ENCODE results near the gene RNF183. TPM values are rescaled to one million over a fixed set of nuclear protein-coding genes. Genes with fewer than 3 reads are reported as not detected.

Gene RNF183, protein sequence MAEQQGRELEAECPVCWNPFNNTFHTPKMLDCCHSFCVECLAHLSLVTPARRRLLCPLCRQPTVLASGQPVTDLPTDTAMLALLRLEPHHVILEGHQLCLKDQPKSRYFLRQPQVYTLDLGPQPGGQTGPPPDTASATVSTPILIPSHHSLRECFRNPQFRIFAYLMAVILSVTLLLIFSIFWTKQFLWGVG
- total RNA-seq: not detected

- POLR2A ChIA-PET: no interaction called here
- CTCF ChIA-PET: interaction anchor here (1.0 kb wide), 1 partner anchor 98 kb away, joined by 3 read pairs; the partner anchor contains the start of gene ALAD
- no peak within 1 kb of the TSS for H3K27ac Mint-ChIP-seq
- no peaks in the 10 kb centered on the region for H3K9me3 Mint-ChIP-seq
- peaks cover 19% of the 10 kb centered on the region for H3K27me3 Mint-ChIP-seq
- no peak within 1 kb of the TSS for H3K4me3 Mint-ChIP-seq
- no peaks in the 10 kb centered on the region for H3K36me3 Mint-ChIP-seq (ENCODE audit: low read depth)
- DNase-seq: no peak
- H3K4me1 Mint-ChIP-seq: peaks cover 2% of the 10 kb centered on the region
These were observed at the start of gene RNF183 for GRCh38 chr9:113302792-113303418. RNF183 (minus strand) TSS chr9:113303376; CDS start chr9:113298184, 5,192 bp downstream.

DNA sequence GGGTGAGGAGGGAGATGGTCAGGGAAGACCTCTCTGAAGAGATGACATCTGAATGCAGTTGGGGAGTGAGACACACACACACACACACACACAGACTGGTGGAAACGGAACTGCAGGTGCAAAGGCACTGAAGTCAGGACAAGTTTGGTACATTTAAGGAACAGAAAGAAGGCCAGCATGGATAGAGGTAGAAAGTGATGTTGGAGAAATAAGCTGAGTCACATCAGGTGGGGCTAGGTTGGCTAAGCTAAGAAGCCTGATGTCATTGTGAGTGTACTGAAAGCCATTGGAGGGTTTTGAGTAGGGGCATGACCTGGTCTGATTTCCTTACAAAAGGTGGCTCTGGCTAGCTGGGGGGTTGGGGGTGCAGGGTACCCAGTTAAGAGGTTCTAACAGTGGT lies 49.2 kb upstream of the RNF183 start:
- H3K9me3 Mint-ChIP-seq: no peaks in the 10 kb centered on the region
- H3K4me3 Mint-ChIP-seq: no peak overlapping the region
- H3K36me3 Mint-ChIP-seq (ENCODE audit: low read depth): peaks cover 1% of the 10 kb centered on the region
- H3K27ac Mint-ChIP-seq: no peak overlapping the region
- peaks cover 23% of the 10 kb centered on the region for H3K27me3 Mint-ChIP-seq
- POLR2A ChIA-PET: interaction anchor here (0.6 kb wide), 1 partner anchor 14 kb away, joined by 3 read pairs; no protein-coding TSS in a partner anchor
- DNase-seq: no peak
- CTCF ChIA-PET: interaction anchor here (0.6 to 5.2 kb wide), 4 partner anchors 11 to 49 kb away, joined by 3 to 34 read pairs (median 18); partner anchors contain the start of genes ALAD and WDR31
- H3K4me1 Mint-ChIP-seq: peaks cover 30% of the 10 kb centered on the region

- Mint-ChIP-seq H3K27me3 (peaks cover 26% of the 10 kb centered on the region), H3K4me1 (peaks cover 33% of the 10 kb centered on the region), H3K4me3 (no peak overlapping the region), H3K27ac (no peak overlapping the region), H3K9me3 (no peaks in the 10 kb centered on the region), H3K36me3 (ENCODE audit: low read depth) (peaks cover 1% of the 10 kb centered on the region)
- DNase-seq: no peak
- ChIA-PET POLR2A (no interaction called here), CTCF (interaction anchor here (0.6 to 5.2 kb wide), 5 partner anchors 11 to 138 kb away, joined by 3 to 34 read pairs (median 6); partner anchors contain the start of genes ALAD and WDR31)
These were observed 48.8 kb upstream of the RNF183 start for GRCh38 chr9:113352006-113352405.

DNA sequence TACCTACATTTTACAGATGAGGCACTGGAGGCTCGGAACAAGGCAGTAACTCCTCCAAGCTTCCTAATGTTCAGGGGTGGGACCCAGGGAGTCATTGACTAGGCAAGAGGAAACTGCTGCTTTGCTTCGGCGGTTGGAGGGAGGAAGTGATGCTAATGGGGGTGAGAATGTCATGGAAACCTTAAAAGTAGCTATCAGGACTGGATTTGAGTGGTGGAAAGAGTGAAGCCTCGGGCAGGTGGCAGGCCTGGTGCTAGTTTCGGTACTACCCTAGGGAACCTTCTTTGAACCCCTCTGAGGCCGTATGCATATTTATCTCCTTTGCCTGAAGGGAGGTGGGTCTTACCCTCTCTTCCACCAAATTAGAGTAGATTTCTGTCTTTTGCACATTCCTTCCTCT lies 47.8 kb upstream of the RNF183 start:
- H3K36me3 Mint-ChIP-seq (ENCODE audit: low read depth): peaks cover 1% of the 10 kb centered on the region
- H3K27ac Mint-ChIP-seq: no peak overlapping the region
- H3K9me3 Mint-ChIP-seq: no peaks in the 10 kb centered on the region
- ChIA-PET POLR2A (interaction anchor here (0.7 kb wide), 1 partner anchor 11 kb away, joined by 6 read pairs; no protein-coding TSS in a partner anchor), CTCF (interaction anchor here (0.9 to 5.2 kb wide), 8 partner anchors 8 to 86 kb away, joined by 3 to 34 read pairs (median 6); partner anchors contain the start of genes ALAD and WDR31)
- H3K4me1 Mint-ChIP-seq: peaks cover 33% of the 10 kb centered on the region
- peaks cover 26% of the 10 kb centered on the region for H3K27me3 Mint-ChIP-seq
- peak overlapping the region; percentile 78 for H3K4me3 Mint-ChIP-seq
- no peak for DNase-seq

DNA sequence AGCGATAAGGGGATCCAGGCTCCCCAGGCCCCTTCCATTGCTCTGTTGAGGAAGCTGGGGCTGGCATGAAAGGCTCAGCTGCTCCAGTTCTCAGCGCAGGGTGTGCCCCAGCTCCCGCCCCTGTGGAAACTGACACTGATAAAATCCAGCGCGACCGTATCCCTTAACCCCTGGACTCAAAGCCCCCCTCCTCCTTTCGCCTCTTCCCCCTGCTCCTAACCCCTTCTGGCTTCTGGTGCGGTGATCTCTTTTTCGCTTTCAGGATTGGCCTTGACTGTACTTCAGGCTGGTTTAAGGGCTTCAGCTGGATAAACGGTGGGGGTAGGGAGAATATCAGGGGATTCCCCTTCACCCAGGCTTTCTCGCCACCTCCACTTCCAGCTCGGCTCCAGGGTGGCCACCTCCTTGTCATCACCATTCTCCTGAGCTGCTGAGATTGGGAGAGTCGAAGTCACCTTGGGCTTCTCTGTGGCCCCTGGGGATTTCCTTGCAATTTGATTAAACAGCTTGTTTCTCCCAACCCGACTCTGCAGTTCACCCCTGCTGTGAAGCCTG lies 47.0 kb upstream of the RNF183 start:
- Mint-ChIP-seq H3K27ac (peak overlapping the region; percentile 52), H3K36me3 (ENCODE audit: low read depth) (peaks cover 1% of the 10 kb centered on the region), H3K27me3 (peaks cover 26% of the 10 kb centered on the region), H3K9me3 (no peaks in the 10 kb centered on the region), H3K4me3 (peak overlapping the region; percentile 78), H3K4me1 (peaks cover 35% of the 10 kb centered on the region)
- ChIA-PET POLR2A (interaction anchor here (0.6 kb wide), 1 partner anchor 190 kb away, joined by 3 read pairs; no protein-coding TSS in a partner anchor), CTCF (interaction anchor here (0.7 to 5.2 kb wide), 9 partner anchors 9 to 77 kb away, joined by 3 to 34 read pairs (median 6); partner anchors contain the start of genes ALAD, CDC26, PRPF4 and WDR31)
- no peak for DNase-seq

DNA sequence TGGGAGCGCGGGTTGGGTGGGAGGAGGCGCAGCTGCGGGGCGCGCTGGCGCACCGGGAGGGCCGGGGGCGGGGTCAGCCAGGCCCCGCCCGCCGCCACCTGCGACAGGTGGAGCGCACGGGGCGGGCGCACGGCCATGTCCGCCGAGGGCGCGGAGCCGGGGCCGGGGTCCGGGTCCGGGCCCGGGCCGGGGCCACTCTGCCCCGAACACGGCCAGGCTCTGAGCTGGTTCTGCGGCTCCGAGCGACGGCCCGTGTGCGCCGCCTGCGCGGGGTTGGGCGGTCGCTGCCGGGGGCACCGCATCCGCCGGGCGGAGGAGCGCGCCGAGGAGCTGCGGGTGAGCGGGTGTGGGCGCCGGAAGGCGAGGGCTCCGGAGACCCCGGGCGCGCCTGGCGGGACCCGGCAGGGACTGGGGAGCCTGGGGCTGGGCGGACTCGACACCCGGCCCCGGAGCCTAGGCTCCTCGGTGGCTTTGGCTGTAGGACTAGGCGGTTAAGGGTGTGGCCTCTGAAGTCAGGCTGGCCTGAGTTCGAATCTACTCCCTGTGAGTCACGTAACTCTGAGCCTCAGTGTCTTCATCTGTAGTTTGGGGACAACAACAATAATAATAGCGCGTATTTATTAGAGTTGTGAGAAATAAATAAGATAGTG lies 46.4 kb upstream of the RNF183 start, which contains the start of gene BSPRY:
TSS of gene BSPRY (plus strand) at position 97 of the 650 bp plus-strand sequence. CDS start at position 136, 39 bp downstream.
- ChIA-PET POLR2A (interaction anchor here (0.6 kb wide), 1 partner anchor 189 kb away, joined by 3 read pairs; no protein-coding TSS in a partner anchor), CTCF (interaction anchor here (0.6 to 5.2 kb wide), 10 partner anchors 8 to 76 kb away, joined by 3 to 34 read pairs (median 6); partner anchors contain the start of genes ALAD, CDC26, PRPF4 and WDR31)
- peaks cover 1% of the 10 kb centered on the region for H3K36me3 Mint-ChIP-seq (ENCODE audit: low read depth)

GRCh38 chr9:113349066-113349444 lies 45.9 kb upstream of the RNF183 start:
- peaks cover 35% of the 10 kb centered on the region for H3K4me1 Mint-ChIP-seq
- peaks cover 1% of the 10 kb centered on the region for H3K36me3 Mint-ChIP-seq (ENCODE audit: low read depth)
- ChIA-PET POLR2A (no interaction called here), CTCF (interaction anchor here (0.6 to 5.2 kb wide), 9 partner anchors 8 to 82 kb away, joined by 4 to 34 read pairs (median 6); partner anchors contain the start of genes ALAD, CDC26, PRPF4 and WDR31)
- peaks cover 26% of the 10 kb centered on the region for H3K27me3 Mint-ChIP-seq
- H3K27ac Mint-ChIP-seq: peak overlapping the region; percentile 78
- no peak for DNase-seq
- H3K9me3 Mint-ChIP-seq: no peaks in the 10 kb centered on the region
- peak overlapping the region; percentile 77 for H3K4me3 Mint-ChIP-seq

More for the DNA sequence above, 46.4 kb upstream of the RNF183 start, which contains the start of gene BSPRY:
- Mint-ChIP-seq H3K27ac (peak within 1 kb of the TSS; percentile 78), H3K9me3 (no peaks in the 10 kb centered on the region), H3K27me3 (peaks cover 26% of the 10 kb centered on the region), H3K4me1 (peaks cover 35% of the 10 kb centered on the region), H3K4me3 (peak within 1 kb of the TSS; percentile 78)
- DNase-seq: peak; percentile 31

GRCh38 chr9:113348437-113348836 lies 45.3 kb upstream of the RNF183 start:
- H3K4me1 Mint-ChIP-seq: peaks cover 39% of the 10 kb centered on the region
- no peak overlapping the region for H3K4me3 Mint-ChIP-seq
- no peak overlapping the region for H3K27ac Mint-ChIP-seq
- ChIA-PET POLR2A (interaction anchor here (0.6 kb wide), 1 partner anchor 1643 kb away, joined by 4 read pairs; no protein-coding TSS in a partner anchor), CTCF (interaction anchor here (0.5 to 5.2 kb wide), 8 partner anchors 10 to 310 kb away, joined by 3 to 34 read pairs (median 6); partner anchors contain the start of genes ALAD, CDC26 and PRPF4)
- DNase-seq: no peak
- H3K27me3 Mint-ChIP-seq: peaks cover 26% of the 10 kb centered on the region
- H3K36me3 Mint-ChIP-seq (ENCODE audit: low read depth): peaks cover 1% of the 10 kb centered on the region
- no peaks in the 10 kb centered on the region for H3K9me3 Mint-ChIP-seq

DNA sequence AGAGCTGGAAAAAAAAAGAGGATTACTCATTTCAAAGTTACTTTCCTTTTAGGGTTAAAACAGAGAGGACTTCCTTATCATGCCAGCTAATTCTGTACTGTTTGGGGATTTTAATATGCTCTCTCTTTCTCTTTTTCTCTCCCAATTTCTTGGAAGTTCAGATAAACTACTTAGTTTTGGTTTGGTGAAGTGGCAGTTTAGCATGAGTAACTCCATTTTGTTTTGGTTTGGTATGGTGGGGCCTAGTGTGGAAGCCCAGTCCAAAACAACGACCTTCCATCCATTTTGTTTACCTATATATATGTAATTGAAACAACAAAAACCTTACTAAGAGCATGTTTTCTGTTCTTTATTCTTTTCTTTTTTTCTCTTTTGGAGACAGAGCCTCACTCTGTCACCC lies 42.5 kb upstream of the RNF183 start:
- ChIA-PET CTCF (no interaction called here), POLR2A (no interaction called here)
- no peaks in the 10 kb centered on the region for H3K9me3 Mint-ChIP-seq
- H3K36me3 Mint-ChIP-seq (ENCODE audit: low read depth): peaks cover 1% of the 10 kb centered on the region
- H3K4me1 Mint-ChIP-seq: peaks cover 48% of the 10 kb centered on the region
- H3K27me3 Mint-ChIP-seq: peaks cover 8% of the 10 kb centered on the region
- no peak overlapping the region for H3K4me3 Mint-ChIP-seq
- no peak for DNase-seq
- H3K27ac Mint-ChIP-seq: no peak overlapping the region

DNA sequence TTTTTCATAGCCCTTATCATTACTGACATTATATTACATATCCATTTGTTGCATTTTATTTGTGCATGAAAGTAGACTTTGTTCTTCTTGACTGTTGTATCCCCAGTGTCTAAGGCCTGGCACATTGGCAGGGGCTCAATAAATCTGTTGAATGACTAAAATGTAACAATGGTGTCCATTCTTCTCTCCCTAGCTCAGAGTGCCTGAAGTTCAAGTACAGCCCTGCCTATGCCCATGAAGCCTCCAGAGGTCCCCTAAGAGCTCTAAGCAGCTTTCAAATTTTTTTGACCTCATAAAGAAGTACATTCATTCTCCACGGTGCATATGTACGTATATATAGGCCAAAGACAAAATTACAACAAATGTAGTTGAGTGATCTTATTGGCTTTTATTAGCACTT lies 42.0 kb upstream of the RNF183 start:
- Mint-ChIP-seq H3K9me3 (no peaks in the 10 kb centered on the region), H3K27me3 (peaks cover 8% of the 10 kb centered on the region), H3K4me1 (peaks cover 48% of the 10 kb centered on the region), H3K4me3 (no peak overlapping the region), H3K36me3 (ENCODE audit: low read depth) (peaks cover under 1% of the 10 kb centered on the region), H3K27ac (no peak overlapping the region)
- CTCF ChIA-PET: interaction anchor here (1.3 kb wide), 1 partner anchor 16 kb away, joined by 3 read pairs; no protein-coding TSS in a partner anchor
- POLR2A ChIA-PET: no interaction called here
- no peak for DNase-seq

DNA sequence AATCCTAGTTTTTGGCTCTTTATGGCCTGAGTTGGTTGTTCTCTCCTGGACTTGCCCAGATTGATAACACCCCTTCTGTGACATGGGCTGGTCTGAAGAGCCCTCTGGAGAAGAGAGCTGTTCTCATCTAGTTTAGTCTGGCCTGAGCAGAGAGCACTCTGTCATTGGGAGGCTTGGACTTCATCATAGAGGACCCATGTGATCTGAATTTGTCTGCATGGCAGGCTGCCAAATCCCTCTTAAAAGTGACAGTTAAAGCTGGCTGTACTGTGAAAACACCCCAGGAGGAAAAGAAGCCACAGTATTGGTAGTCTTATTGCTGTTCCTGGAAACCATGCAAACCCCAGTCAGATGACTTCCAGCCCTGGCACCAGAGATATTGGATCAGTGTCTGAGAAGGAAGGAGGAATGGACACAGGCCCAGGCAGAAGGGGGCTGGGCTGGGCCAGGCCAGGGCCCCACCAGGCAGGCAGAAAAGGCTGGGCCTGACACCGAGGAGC lies 40.6 kb upstream of the RNF183 start:
- Mint-ChIP-seq H3K36me3 (ENCODE audit: low read depth) (no peaks in the 10 kb centered on the region), H3K4me1 (peaks cover 48% of the 10 kb centered on the region), H3K9me3 (no peaks in the 10 kb centered on the region), H3K27ac (no peak overlapping the region), H3K4me3 (no peak overlapping the region), H3K27me3 (peaks cover 4% of the 10 kb centered on the region)
- CTCF ChIA-PET: interaction anchor here (1.3 kb wide), 1 partner anchor 18 kb away, joined by 3 read pairs; no protein-coding TSS in a partner anchor
- POLR2A ChIA-PET: interaction anchor here (0.6 kb wide), 2 partner anchors 61 to 66 kb away, joined by 3 read pairs; no protein-coding TSS in a partner anchor
- DNase-seq: no peak

All from activated CD4-positive, alpha-beta T cell treated with anti-CD3 and anti-CD28 coated beads, Interleukin-2, amount 10 ng/mL, durations not matched to agents 7 days and 5 days (primary cell).